A673 (cell line): ENCODE data around the gene PPP1R14B.

Experiments used
- CTCF ChIP-seq: fragments of 300-800, 200-600 bp; sonication (generic); conservative IDR thresholded peaks from 2 replicates; pipeline ENCODE4 v1.5.1; 2017; ENCODE audit warnings: low read depth, mild to moderate bottlenecking, antibody characterized with exemption, low read length, moderate library complexity, mixed read lengths
- EZH2 ChIP-seq: fragments of 200-600 bp; sonication (generic); IDR thresholded peaks from 2 replicates; pipeline ENCODE4 v1.6.1; 2017; ENCODE audit warnings: borderline replicate concordance, low read depth, mild to moderate bottlenecking, mixed read lengths, antibody characterized with exemption, low read length; ENCODE audit not compliant: poor library complexity, severe bottlenecking

- TF ChIP-seq CTCF (no peak), EZH2 (no peak)
Measured at GRCh38 chr11:64229744-64230170, 17.0 kb downstream of the PPP1R14B start.
